H1 (cell line): ENCODE results near the gene TMEM272. TPM values are rescaled to one million over a fixed set of nuclear protein-coding genes. Genes with fewer than 3 reads are reported as not detected.

Experiments
- BACH1 ChIP-seq: IDR thresholded peaks from 2 replicates; pipeline ENCODE4 v1.6.1; 2012; ENCODE audit warnings: low read length, improper control_type of control experiment
- KDM1A ChIP-seq: fragments of 200-600, 300-600 bp; sonication (generic); IDR thresholded peaks from 2 replicates; pipeline ENCODE4 v1.7.1; 2016; ENCODE audit warnings: mild to moderate bottlenecking, low read length, borderline replicate concordance
- POLR2A ChIP-seq, 2 experiments: IDR thresholded peaks; 1 replicate in 1 of 2; 2 replicates in 1 of 2; pipeline ENCODE4 v1.6.1; 2011; ENCODE audit warnings: low read depth in 2 of 2, low read length in 2 of 2, mild to moderate bottlenecking in 2 of 2; ENCODE audit errors: control extremely low read depth in 1 of 2
- polyA plus RNA-seq, 7 experiments: library from polyadenylated mRNA; depleted of rRNA in 3 of 7; stranded (reverse) in 5 of 7; unstranded in 2 of 7; fragments of >200 nt in 5 of 7; fragments of 200-250 nt in 2 of 7; gene quantifications; 1 replicate in 5 of 7; 2 replicates in 1 of 7; 4 replicates in 1 of 7; pipeline versions ENCODE4 v1.2.1 to v1.2.3, GENCODE V29; 2011 to 2013; ENCODE audit warnings: missing spikeins in 2 of 7, mixed read lengths in 2 of 7
- total RNA-seq: library from RNA; stranded (reverse); fragmentation: NEBNext Ultra II Directional; extraction: Animal tissue kit (Norgen Biotek cat#: 25700); gene quantifications from 2 replicates; pipeline ENCODE4 v1.2.1, GENCODE V29; 2021

TMEM272 gene
- total and polyA plus RNA-seq, 2 of the 8 experiments (the other 6 are each of a cell fraction or from before 2014, with no cell fraction given), result 0.05 TPM; not detected in 1

- TF ChIP-seq POLR2A (IDR thresholded peaks at IDR 0.05; ENCODE audit: control extremely low read depth in 1 of 2, low read depth in 2 of 2, low read length in 2 of 2) (no peak), KDM1A (no peak), BACH1 (no peak)
These were observed 77.9 kb downstream of the TMEM272 start (continued) for GRCh38 chr13:51767100-51767499.
